ENCODE data around the gene CDH22.

DNA sequence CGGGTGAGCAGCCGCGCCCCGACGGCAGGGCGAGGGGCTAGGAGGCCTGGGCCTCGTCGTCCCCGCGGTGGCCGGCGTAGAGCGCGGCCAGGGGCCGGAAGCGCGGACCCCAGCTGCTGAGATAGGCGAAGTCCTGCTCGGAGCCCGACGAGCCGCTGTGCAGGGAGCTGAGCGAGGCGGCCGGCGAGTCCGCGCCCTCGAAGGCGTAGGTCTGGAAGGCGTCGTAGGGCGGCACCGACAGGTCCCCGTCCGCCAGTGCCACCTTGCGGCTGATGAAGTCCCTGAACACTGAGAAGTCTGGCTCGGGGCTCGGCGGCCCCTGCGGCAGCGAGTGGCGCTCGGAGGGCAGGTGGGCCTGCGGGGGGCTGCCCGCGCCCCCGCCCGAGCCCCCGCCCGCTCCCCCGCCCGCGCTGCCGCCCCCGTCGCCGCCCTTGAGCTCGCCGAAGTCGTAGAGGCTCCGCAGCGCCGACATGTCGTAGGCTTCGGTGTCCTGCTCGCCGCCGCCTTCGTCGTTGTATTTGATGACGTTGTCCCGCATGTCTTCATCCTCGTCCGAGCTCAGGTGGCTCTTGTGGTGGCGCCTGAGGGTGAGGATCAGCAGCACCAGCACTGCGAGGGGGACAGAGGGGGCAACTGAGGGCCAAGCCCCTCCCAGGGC is 133.7 kb downstream of the CDH22 start:
- TF ChIP-seq, protein P1, sequence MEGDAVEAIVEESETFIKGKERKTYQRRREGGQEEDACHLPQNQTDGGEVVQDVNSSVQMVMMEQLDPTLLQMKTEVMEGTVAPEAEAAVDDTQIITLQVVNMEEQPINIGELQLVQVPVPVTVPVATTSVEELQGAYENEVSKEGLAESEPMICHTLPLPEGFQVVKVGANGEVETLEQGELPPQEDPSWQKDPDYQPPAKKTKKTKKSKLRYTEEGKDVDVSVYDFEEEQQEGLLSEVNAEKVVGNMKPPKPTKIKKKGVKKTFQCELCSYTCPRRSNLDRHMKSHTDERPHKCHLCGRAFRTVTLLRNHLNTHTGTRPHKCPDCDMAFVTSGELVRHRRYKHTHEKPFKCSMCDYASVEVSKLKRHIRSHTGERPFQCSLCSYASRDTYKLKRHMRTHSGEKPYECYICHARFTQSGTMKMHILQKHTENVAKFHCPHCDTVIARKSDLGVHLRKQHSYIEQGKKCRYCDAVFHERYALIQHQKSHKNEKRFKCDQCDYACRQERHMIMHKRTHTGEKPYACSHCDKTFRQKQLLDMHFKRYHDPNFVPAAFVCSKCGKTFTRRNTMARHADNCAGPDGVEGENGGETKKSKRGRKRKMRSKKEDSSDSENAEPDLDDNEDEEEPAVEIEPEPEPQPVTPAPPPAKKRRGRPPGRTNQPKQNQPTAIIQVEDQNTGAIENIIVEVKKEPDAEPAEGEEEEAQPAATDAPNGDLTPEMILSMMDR (conservative IDR thresholded peaks at IDR 0.05 in 1 of 2, IDR thresholded peaks at IDR 0.05 in 1 of 2; ENCODE audit: low read depth in 1 of 2, low read length in 2 of 2), result peak; percentile 18 to 54
- no peak for TF ChIP-seq EZH2 (IDR thresholded peaks at IDR 0.05; ENCODE audit: low read length, missing control alignments)
